Prostate gland (tissue), 2 donors: ENCODE results near the gene FBXO44. TPM values are rescaled to one million over a fixed set of nuclear protein-coding genes. Genes with fewer than 3 reads are reported as not detected.

ENCODE experiments used
- DNase-seq: peaks from one replicate; pipeline ENCODE4 v3.0.0-alpha.2; 2019; ENCODE audit warnings: low spot score
- H3K27ac ChIP-seq, 2 donors: fragments of 200-600 bp; sonication (generic); 2 replicates each; pipeline ENCODE4 v1.5.1; 2017 to 2019
- H3K27me3 ChIP-seq: fragments of 200-600 bp; sonication (generic); replicated peaks from 2 replicates; pipeline ENCODE4 v1.5.1; 2019; ENCODE audit not compliant: insufficient read depth
- H3K36me3 ChIP-seq, 2 donors: fragments of 200-600 bp; sonication (generic); 1 replicate in 1 of 2; 2 replicates in 1 of 2; pipeline versions ENCODE4 v1.5.1 to v1.8.1; 2017 to 2019
- H3K4me1 ChIP-seq: fragments of 200-600 bp; sonication (generic); replicated peaks from 2 replicates; pipeline ENCODE4 v1.5.1; 2019
- H3K4me3 ChIP-seq, 2 donors: fragments of 200-600 bp; sonication (generic); 2 replicates each; pipeline ENCODE4 v1.5.1; 2017 to 2019
- H3K9me3 ChIP-seq: fragments of 200-600 bp; sonication (generic); 2 replicates; pipeline ENCODE4 v1.5.1; 2017
- POLR2A ChIP-seq: fragments of 450-650 bp; IDR thresholded peaks from one replicate; pipeline ENCODE4 v1.6.1; 2016; ENCODE audit warnings: antibody characterized with exemption, mild to moderate bottlenecking
- POLR2AphosphoS5 ChIP-seq: sonication (generic); formaldehyde crosslinking; IDR thresholded peaks from one replicate; pipeline ENCODE4 v1.6.1; 2017; ENCODE audit warnings: antibody characterized with exemption
- WGBS: methylation state at CpG from one replicate; pipeline ENCODE4 v1.1.5; 2018; 5-methylcytosine and 5-hydroxymethylcytosine counted together
- intact Hi-C: fragments of 100-400 bp; cut with DNase I; formaldehyde crosslinking; loops from one replicate; pipeline ENCODE4 v1.14.2; 2022
- total RNA-seq, 2 donors: library from RNA; depleted of rRNA; stranded (reverse); fragments of >200 nt; gene quantifications; one replicate each; pipeline ENCODE4 v1.1.0, GENCODE V29; 2016
- TF ChIP-seq, protein P1 (sequence below), 4 experiments: fragments of 200-600 bp in 2 of 4; fragments of 450-650 bp in 2 of 4; sonication (generic) in 2 of 4; IDR thresholded peaks; 1 replicate in 3 of 4; 2 replicates in 1 of 4; pipeline ENCODE4 v1.5.1; 2016 to 2019; ENCODE audit warnings: antibody characterized with exemption in 4 of 4, mild to moderate bottlenecking in 2 of 4, moderate library complexity in 2 of 4

Gene FBXO44
- total RNA-seq, 2 donors from 2014 or later, result 29.5 to 51.2 TPM

DNA sequence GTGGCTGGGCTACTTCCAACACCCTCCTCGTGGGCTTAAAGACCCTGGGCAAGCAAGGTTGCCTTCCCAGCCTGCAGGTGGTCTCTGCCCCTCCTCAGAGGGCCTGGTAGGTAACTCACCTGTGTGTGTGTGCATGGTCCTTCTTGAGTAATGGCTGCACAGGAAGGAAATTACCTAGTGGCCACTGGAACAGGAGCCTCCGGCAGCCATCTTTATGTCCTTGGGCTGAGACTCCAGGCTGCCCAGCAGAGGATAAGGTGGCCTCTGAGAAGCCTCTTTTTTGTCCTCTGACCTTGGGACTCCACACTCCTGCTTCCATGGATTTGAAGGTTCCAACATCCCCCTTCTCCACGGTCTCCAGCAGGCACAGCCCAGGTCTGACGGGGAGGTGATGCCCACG is 56.8 kb downstream of the FBXO44 start:
- intact Hi-C loops, result no loop called here
- TF ChIP-seq POLR2AphosphoS5, result no peak
- TF ChIP-seq, protein P1, sequence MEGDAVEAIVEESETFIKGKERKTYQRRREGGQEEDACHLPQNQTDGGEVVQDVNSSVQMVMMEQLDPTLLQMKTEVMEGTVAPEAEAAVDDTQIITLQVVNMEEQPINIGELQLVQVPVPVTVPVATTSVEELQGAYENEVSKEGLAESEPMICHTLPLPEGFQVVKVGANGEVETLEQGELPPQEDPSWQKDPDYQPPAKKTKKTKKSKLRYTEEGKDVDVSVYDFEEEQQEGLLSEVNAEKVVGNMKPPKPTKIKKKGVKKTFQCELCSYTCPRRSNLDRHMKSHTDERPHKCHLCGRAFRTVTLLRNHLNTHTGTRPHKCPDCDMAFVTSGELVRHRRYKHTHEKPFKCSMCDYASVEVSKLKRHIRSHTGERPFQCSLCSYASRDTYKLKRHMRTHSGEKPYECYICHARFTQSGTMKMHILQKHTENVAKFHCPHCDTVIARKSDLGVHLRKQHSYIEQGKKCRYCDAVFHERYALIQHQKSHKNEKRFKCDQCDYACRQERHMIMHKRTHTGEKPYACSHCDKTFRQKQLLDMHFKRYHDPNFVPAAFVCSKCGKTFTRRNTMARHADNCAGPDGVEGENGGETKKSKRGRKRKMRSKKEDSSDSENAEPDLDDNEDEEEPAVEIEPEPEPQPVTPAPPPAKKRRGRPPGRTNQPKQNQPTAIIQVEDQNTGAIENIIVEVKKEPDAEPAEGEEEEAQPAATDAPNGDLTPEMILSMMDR (IDR thresholded peaks at IDR 0.05), result no peak
- TF ChIP-seq POLR2A, result no peak
- Histone ChIP-seq H3K9me3 (no peaks in the 10 kb centered on the region), H3K4me1 (no peaks in the 10 kb centered on the region), H3K36me3 (no peaks in the 10 kb centered on the region), H3K4me3 (no peak overlapping the region), H3K27ac (no peak overlapping the region), H3K27me3 (no peaks in the 10 kb centered on the region)
- WGBS, result 95% methylated on average over 5 of the region's 5 CpGs
- no peak for DNase-seq

DNA sequence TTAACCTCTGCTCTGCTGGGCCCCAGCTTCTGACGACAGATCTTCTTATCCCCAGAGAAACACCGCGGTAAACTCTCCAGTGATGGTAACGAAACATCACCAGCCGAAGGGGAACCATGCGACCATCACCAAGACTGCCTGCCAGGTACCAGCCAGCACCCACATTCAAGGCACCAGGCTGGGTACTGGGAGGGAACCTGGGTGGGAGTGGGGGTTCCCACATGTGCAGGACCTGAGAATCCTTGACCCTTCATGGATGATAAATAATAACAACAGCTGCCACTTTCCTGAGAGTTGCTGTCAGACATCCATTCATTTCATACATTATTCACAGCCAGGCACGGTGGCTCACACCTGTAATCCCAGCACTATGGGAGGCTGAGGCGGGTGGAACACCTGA is 57.6 kb downstream of the FBXO44 start:
- Histone ChIP-seq H3K4me3 (no peak overlapping the region), H3K27me3 (no peaks in the 10 kb centered on the region), H3K36me3 (no peaks in the 10 kb centered on the region), H3K4me1 (no peaks in the 10 kb centered on the region), H3K9me3 (no peaks in the 10 kb centered on the region), H3K27ac (no peak overlapping the region)
- intact Hi-C loops, result no loop called here
- no peak for DNase-seq
- TF ChIP-seq POLR2A, result no peak
- TF ChIP-seq POLR2AphosphoS5, result no peak
- TF ChIP-seq, protein P1 (IDR thresholded peaks at IDR 0.05), result no peak
- WGBS, result 95% methylated on average over 8 of the region's 8 CpGs

Other genes with a start within 250 kb of the FBXO44 start
- gene DISP3, start 175.7 kb upstream of the FBXO44 start, total RNA-seq, result 1 to 10 TPM in 1 of 2 donors, under 1 TPM in 1; 0.80 to 1.7 TPM
- 10 to 100 TPM; 14.1 to 16.9 TPM for gene FBXO2, start 448 bp upstream of the FBXO44 start, total RNA-seq
- 10 to 100 TPM; 12.5 to 17.7 TPM for gene FBXO6, start 9.3 kb downstream of the FBXO44 start, total RNA-seq
- gene MAD2L2, start 26.3 kb downstream of the FBXO44 start, total RNA-seq, result 10 to 100 TPM; 37.3 to 67.8 TPM
- gene DRAXIN, start 36.8 kb downstream of the FBXO44 start, total RNA-seq, result under 1 TPM; 0.05 to 0.51 TPM
- 100 to 1,000 TPM; 114 to 123 TPM for gene AGTRAP, start 81.3 kb downstream of the FBXO44 start, total RNA-seq
- gene C1orf167, start 107.3 kb downstream of the FBXO44 start, total RNA-seq, result 1 to 10 TPM in 1 of 2 donors, not detected in 1; 10.0 TPM
- gene MTHFR, start 151.1 kb downstream of the FBXO44 start, total RNA-seq, result 10 to 100 TPM; 27.6 to 75.0 TPM
- gene CLCN6, start 151.3 kb downstream of the FBXO44 start, total RNA-seq, result 10 to 100 TPM; 13.4 to 45.0 TPM
- 1 to 10 TPM in 1 of 2 donors, not detected in 1; 1.3 TPM for gene NPPA, start 192.9 kb downstream of the FBXO44 start, total RNA-seq
- gene NPPB, start 204.1 kb downstream of the FBXO44 start, total RNA-seq, result not detected